Endothelial cell of umbilical vein (primary cell): Measurements from ENCODE around the gene IGFL1. TPM values are rescaled to one million over a fixed set of nuclear protein-coding genes. Genes with fewer than 3 reads are reported as not detected.

ENCODE experiments used
- BruUV-seq: library from RNA; stranded (reverse); fragments of 400-500 nt; replicated peaks from 2 replicates; lab custom pipeline; 2021; lab: Mats Ljungman, UMichigan
- CTCF ChIA-PET: fragments of 300-600, 350-600 bp; sonication (Branson Sonifier 250); formaldehyde crosslinking; loops from one replicate; lab custom pipeline; 2021; ENCODE audit warnings: antibody characterized with exemption, inconsistent platforms; lab: Charles Lee
- POLR2A ChIA-PET: fragments of 300-600, 350-600 bp; sonication (Branson Sonifier 250); formaldehyde crosslinking; loops from one replicate; lab custom pipeline; 2021; ENCODE audit warnings: antibody characterized with exemption, inconsistent platforms; lab: Charles Lee
- DNase-seq: peaks from one replicate; pipeline ENCODE4 v3.0.0-alpha.2; 2011; ENCODE audit warnings: low read depth, low spot score
- FAIRE-seq: peaks from 2 replicates; lab custom pipeline; 2011; peaks lifted over from hg19 to GRCh38; lab: Jason Lieb, UNC
- H2AFZ ChIP-seq: 2 replicates; pipeline ENCODE4 v1.6.0; 2012; ENCODE audit warnings: low read depth, low read length, control low read depth, inconsistent platforms
- H3K27ac ChIP-seq: 2 replicates; pipeline ENCODE4 v1.5.1; 2011; ENCODE audit warnings: low read depth, mild to moderate bottlenecking, control low read depth, low read length, moderate library complexity; ENCODE audit not compliant: insufficient read depth
- H3K27me3 ChIP-seq, 2 experiments: 2 replicates each; pipeline versions ENCODE4 v1.6.0 to v1.6.1; 2011; ENCODE audit warnings: low read length in 2 of 2, mixed read lengths in 1 of 2; ENCODE audit not compliant: control insufficient read depth in 2 of 2, insufficient read depth in 2 of 2
- H3K36me3 ChIP-seq, 2 experiments: 2 replicates in 1 of 2; 3 replicates in 1 of 2; pipeline ENCODE4 v1.5.1; 2011; ENCODE audit warnings: low read length in 2 of 2, mild to moderate bottlenecking in 1 of 2, moderate library complexity in 1 of 2; ENCODE audit not compliant: control insufficient read depth in 2 of 2, insufficient read depth in 2 of 2; ENCODE audit errors: extremely low read depth in 1 of 2
- H3K4me1 ChIP-seq: 3 replicates; pipeline ENCODE4 v1.5.1; 2011; ENCODE audit warnings: mild to moderate bottlenecking, low read length; ENCODE audit not compliant: control insufficient read depth, insufficient read depth; ENCODE audit errors: extremely low read depth
- H3K4me2 ChIP-seq: 2 replicates; pipeline ENCODE4 v1.6.1; 2011; ENCODE audit warnings: low read length, control low read depth, mixed read lengths; ENCODE audit not compliant: insufficient read depth
- H3K4me3 ChIP-seq, 3 experiments: fragments of 200-600 bp in 1 of 3; sonication (generic), shearing (Covaris generic) in 1 of 3; replicated peaks in 1 of 3; 2 replicates each; pipeline ENCODE4 v1.5.1; 2011 to 2016; ENCODE audit warnings: control low read depth in 3 of 3, low read length in 3 of 3, mild to moderate bottlenecking in 2 of 3, inconsistent platforms in 1 of 3, low read depth in 1 of 3, moderate library complexity in 1 of 3; ENCODE audit not compliant: insufficient read depth in 1 of 3
- H3K79me2 ChIP-seq: 2 replicates; pipeline ENCODE4 v1.6.0; 2012; ENCODE audit warnings: low read length, inconsistent platforms; ENCODE audit not compliant: control insufficient read depth, insufficient read depth
- H3K9ac ChIP-seq: replicated peaks from 2 replicates; pipeline ENCODE3; 2011; ENCODE audit warnings: low read length, control low read depth; ENCODE audit not compliant: insufficient read depth; ENCODE audit errors: extremely low read depth
- H3K9me1 ChIP-seq: replicated peaks from 3 replicates; pipeline ENCODE4 v1.6.0; 2011; ENCODE audit warnings: mild to moderate bottlenecking, low read length; ENCODE audit not compliant: control insufficient read depth, insufficient read depth; ENCODE audit errors: extremely low read depth
- H3K9me3 ChIP-seq: replicated peaks from 2 replicates; pipeline ENCODE4 v1.5.1; 2012; ENCODE audit warnings: low read length, inconsistent platforms; ENCODE audit not compliant: control insufficient read depth, insufficient read depth
- H4K20me1 ChIP-seq: replicated peaks from 2 replicates; pipeline ENCODE3; 2011; ENCODE audit warnings: mild to moderate bottlenecking, low read length; ENCODE audit not compliant: control insufficient read depth, insufficient read depth; ENCODE audit errors: extremely low read depth
- CTCF ChIP-seq, 2 donors: IDR thresholded peaks; 1 replicate in 1 of 2; 2 replicates in 1 of 2; pipeline ENCODE4 v1.5.1; 2011; ENCODE audit warnings: low read length in 2 of 2, mild to moderate bottlenecking in 2 of 2, moderate library complexity in 2 of 2, control low read depth in 1 of 2, inconsistent platforms in 1 of 2, low read depth in 1 of 2; ENCODE audit not compliant: insufficient read depth in 1 of 2; ENCODE audit errors: extremely low read depth in 1 of 2
- EZH2 ChIP-seq: IDR thresholded peaks from 2 replicates; pipeline ENCODE4 v1.6.1; 2012; ENCODE audit warnings: borderline replicate concordance, low read depth, mild to moderate bottlenecking, moderate library complexity, low read length, inconsistent platforms; ENCODE audit not compliant: severe bottlenecking
- FOS ChIP-seq: IDR thresholded peaks from 2 replicates; pipeline ENCODE4 v1.6.1; 2011; ENCODE audit warnings: mild to moderate bottlenecking, low read length, moderate library complexity, borderline replicate concordance; ENCODE audit not compliant: insufficient read depth
- GATA2 ChIP-seq: IDR thresholded peaks from 2 replicates; pipeline ENCODE4 v1.7.0; 2011; ENCODE audit warnings: low read depth, mild to moderate bottlenecking, moderate library complexity, mixed read lengths, low read length; ENCODE audit not compliant: insufficient read length, insufficient read depth
- JUN ChIP-seq: IDR thresholded peaks from 2 replicates; pipeline ENCODE4 v1.6.1; 2011; ENCODE audit warnings: borderline replicate concordance, low read depth; ENCODE audit not compliant: insufficient read length, insufficient read depth
- MAX ChIP-seq: IDR thresholded peaks from 2 replicates; pipeline ENCODE4 v1.6.1; 2011; ENCODE audit not compliant: insufficient read depth, insufficient read length
- MYC ChIP-seq: IDR thresholded peaks from one replicate; pipeline ENCODE4 v1.6.1; 2011; ENCODE audit warnings: mild to moderate bottlenecking, low read depth, low read length
- POLR2A ChIP-seq: IDR thresholded peaks from 2 replicates; pipeline ENCODE4 v1.6.1; 2012; ENCODE audit warnings: low read depth, mild to moderate bottlenecking, control low read depth, low read length
- POLR2AphosphoS5 ChIP-seq: IDR thresholded peaks from 2 replicates; pipeline ENCODE4 v1.6.1; 2012; ENCODE audit warnings: low read depth, mild to moderate bottlenecking, control low read depth, low read length, moderate library complexity; ENCODE audit not compliant: insufficient read depth
- dilution Hi-C: fragments of 300-500 bp; cut with MboI; formaldehyde crosslinking; loops from one replicate; pipeline ENCODE4 v1.15.0; 2019; ENCODE audit warnings: low sequenced_read_pairs; ENCODE audit not compliant: extremely low pct_ligation_motif_present
- intact Hi-C: fragments of 100-400 bp; cut with micrococcal nuclease; formaldehyde crosslinking; loops from one replicate; pipeline ENCODE4 v1.10.0; 2022
- polyA plus RNA-seq, 4 experiments: library from polyadenylated mRNA; depleted of rRNA in 3 of 4; stranded (reverse) in 3 of 4; unstranded in 1 of 4; fragments of >200 nt; gene quantifications; 2 replicates each; pipeline versions ENCODE4 v1.2.1 to v1.2.3, GENCODE V29; 2011 to 2012; ENCODE audit warnings: missing spikeins in 1 of 4
- total RNA-seq: library from RNA; stranded (reverse); gene quantifications from 2 replicates; pipeline ENCODE4 v1.2.3, GENCODE V29; 2021

Gene IGFL1
- total and polyA plus RNA-seq, 2 donors (not counting 3 experiments of a cell fraction or from before 2014, with no cell fraction given): not detected

GRCh38 chr19:46224773-46225172, 4.8 kb upstream of the IGFL1 start:
- no peak for DNase-seq
- Histone ChIP-seq H3K4me2 (no peak overlapping the region), H3K27ac (no peak overlapping the region), H2AFZ (no peak overlapping the region), H3K79me2 (no peaks in the 10 kb centered on the region), H3K9ac (no peak overlapping the region), H3K4me3 (no peak overlapping the region), H3K36me3 (no peaks in the 10 kb centered on the region), H3K9me3 (no peaks in the 10 kb centered on the region), H3K4me1 (no peaks in the 10 kb centered on the region), H4K20me1 (no peaks in the 10 kb centered on the region), H3K9me1 (no peaks in the 10 kb centered on the region), H3K27me3 (peaks cover 0 to 5% of the 10 kb centered on the region in 2 experiments)
- ChIA-PET POLR2A (no interaction called here), CTCF (no interaction called here)
- TF ChIP-seq POLR2AphosphoS5 (no peak), MAX (no peak), MYC (no peak), GATA2 (no peak), JUN (no peak), POLR2A (no peak), CTCF (IDR thresholded peaks at IDR 0.05; ENCODE audit: extremely low read depth in 1 of 2, insufficient read depth in 1 of 2, low read depth in 1 of 2, low read length in 2 of 2) (no peak), FOS (no peak), EZH2 (no peak)
- BruUV-seq: no TSS peak
- dilution Hi-C loops (no loop called here), intact Hi-C loops (no loop called here)
- FAIRE-seq: no peak
